SK-N-SH (cell line): ENCODE data around the gene DENND5A. TPM values are rescaled to one million over a fixed set of nuclear protein-coding genes. Genes with fewer than 3 reads are reported as not detected.

ENCODE experiments used
- polyA plus RNA-seq, 3 experiments: library from polyadenylated mRNA; depleted of rRNA; stranded (reverse); fragments of >200 nt; gene quantifications; 2 replicates each; pipeline ENCODE4 v1.2.3, GENCODE V29; 2012
- small RNA-seq, 7 experiments: library from RNA; depleted of rRNA; stranded (forward); fragments of <200 nt; gene quantifications; one replicate each; pipeline ENCODE3, GENCODE V24; 2012

Gene DENND5A
- polyA plus RNA-seq, 1 of the 3 experiments (the other 2 are of a cell fraction) = 110 TPM

Small RNAs within 50 kb of the gene (small RNA-seq; reads per million reads assigned to genes)
- gene MIR5691 (0 to 0.64 (median 0) reads per million in 7 experiments), gene RF00017 (0 reads per million in 7 experiments)

Other genes starting within 250 kb of the DENND5A start
- 0.70 and 0.76 TPM in 2 replicates for gene SCUBE2, start 173.8 kb downstream of the DENND5A start, polyA plus RNA-seq (2012; rRNA removed)
- 19.8 and 23.5 TPM in 2 replicates for gene TMEM41B, start 49.2 kb upstream of the DENND5A start, polyA plus RNA-seq (2012; rRNA removed)
- gene IPO7, start 119.3 kb upstream of the DENND5A start, polyA plus RNA-seq (2012; rRNA removed) = 25.4 and 34.8 TPM in 2 replicates
- gene ZNF143, start 195.7 kb upstream of the DENND5A start, polyA plus RNA-seq (2012; rRNA removed) = 11.3 and 17.0 TPM in 2 replicates